ENCODE results near the gene TOX3. TPM values are rescaled to one million over a fixed set of nuclear protein-coding genes. Genes with fewer than 3 reads are reported as not detected.

The TOX3 gene
- polyA plus RNA-seq, 1 donor from 2014 or later, result 2.3 TPM

DNA sequence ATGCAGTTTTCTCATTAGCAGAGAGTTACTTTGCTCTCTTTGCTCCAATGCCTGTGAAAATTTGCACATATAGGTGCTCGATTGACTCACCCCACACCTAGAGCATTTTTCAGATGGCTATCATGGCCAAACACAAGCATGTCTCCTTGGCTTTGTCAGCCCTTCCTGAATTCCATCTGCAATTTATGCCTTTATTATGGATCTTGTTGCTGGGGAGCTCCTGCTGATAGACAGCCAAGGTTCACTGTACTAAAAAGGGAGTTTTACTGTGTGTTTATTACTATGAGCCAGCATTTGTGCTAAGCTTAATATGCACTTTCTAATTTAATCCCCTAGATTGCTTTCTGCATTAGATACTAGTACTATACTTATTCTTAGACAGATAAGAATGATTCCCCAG is 93.3 kb downstream of the TOX3 start:
- Histone ChIP-seq H3K27me3 (ENCODE audit: insufficient read depth, low read depth, low read length) (no peaks in the 10 kb centered on the region), H3K9ac (ENCODE audit: low read length) (no peak overlapping the region), H3F3A (ENCODE audit: insufficient read depth, low read length, poor library complexity, severe bottlenecking) (no peaks in the 10 kb centered on the region), H3K9me2 (ENCODE audit: insufficient read depth, low read length) (no peaks in the 10 kb centered on the region), H2AFZ (ENCODE audit: low read depth, low read length) (no peak overlapping the region), H3K4me3 (ENCODE audit: low read length) (no peak overlapping the region), H3K36me3 (ENCODE audit: insufficient read depth, low read length) (no peaks in the 10 kb centered on the region), H3K9me3 (ENCODE audit: low read length) (no peaks in the 10 kb centered on the region), H4K20me1 (ENCODE audit: insufficient read depth) (no peaks in the 10 kb centered on the region), H3K4me2 (ENCODE audit: low read length) (no peak overlapping the region), H3K27ac (ENCODE audit: low read length) (no peak overlapping the region), H3K79me2 (replicated peaks; ENCODE audit: insufficient read depth, low read length) (no peaks in the 10 kb centered on the region)
- no peak for TF ChIP-seq EZH2 (IDR thresholded peaks at IDR 0.05; ENCODE audit: borderline replicate concordance, insufficient read depth, low read length, poor library complexity, severe bottlenecking)
- no peak for TF ChIP-seq SMC3 (conservative IDR thresholded peaks at IDR 0.05; ENCODE audit: poor library complexity)
- no peak for TF ChIP-seq TAF1 (IDR thresholded peaks at IDR 0.05; ENCODE audit: low read depth)
- TF ChIP-seq CTCF (IDR thresholded peaks at IDR 0.05; ENCODE audit: poor library complexity, severe bottlenecking), result no peak
- TF ChIP-seq, protein P1, sequence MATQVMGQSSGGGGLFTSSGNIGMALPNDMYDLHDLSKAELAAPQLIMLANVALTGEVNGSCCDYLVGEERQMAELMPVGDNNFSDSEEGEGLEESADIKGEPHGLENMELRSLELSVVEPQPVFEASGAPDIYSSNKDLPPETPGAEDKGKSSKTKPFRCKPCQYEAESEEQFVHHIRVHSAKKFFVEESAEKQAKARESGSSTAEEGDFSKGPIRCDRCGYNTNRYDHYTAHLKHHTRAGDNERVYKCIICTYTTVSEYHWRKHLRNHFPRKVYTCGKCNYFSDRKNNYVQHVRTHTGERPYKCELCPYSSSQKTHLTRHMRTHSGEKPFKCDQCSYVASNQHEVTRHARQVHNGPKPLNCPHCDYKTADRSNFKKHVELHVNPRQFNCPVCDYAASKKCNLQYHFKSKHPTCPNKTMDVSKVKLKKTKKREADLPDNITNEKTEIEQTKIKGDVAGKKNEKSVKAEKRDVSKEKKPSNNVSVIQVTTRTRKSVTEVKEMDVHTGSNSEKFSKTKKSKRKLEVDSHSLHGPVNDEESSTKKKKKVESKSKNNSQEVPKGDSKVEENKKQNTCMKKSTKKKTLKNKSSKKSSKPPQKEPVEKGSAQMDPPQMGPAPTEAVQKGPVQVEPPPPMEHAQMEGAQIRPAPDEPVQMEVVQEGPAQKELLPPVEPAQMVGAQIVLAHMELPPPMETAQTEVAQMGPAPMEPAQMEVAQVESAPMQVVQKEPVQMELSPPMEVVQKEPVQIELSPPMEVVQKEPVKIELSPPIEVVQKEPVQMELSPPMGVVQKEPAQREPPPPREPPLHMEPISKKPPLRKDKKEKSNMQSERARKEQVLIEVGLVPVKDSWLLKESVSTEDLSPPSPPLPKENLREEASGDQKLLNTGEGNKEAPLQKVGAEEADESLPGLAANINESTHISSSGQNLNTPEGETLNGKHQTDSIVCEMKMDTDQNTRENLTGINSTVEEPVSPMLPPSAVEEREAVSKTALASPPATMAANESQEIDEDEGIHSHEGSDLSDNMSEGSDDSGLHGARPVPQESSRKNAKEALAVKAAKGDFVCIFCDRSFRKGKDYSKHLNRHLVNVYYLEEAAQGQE (IDR thresholded peaks at IDR 0.05; ENCODE audit: borderline replicate concordance), result no peak
- no peak for TF ChIP-seq POLR2AphosphoS5 (IDR thresholded peaks at IDR 0.05)
- TF ChIP-seq RAD21 (conservative IDR thresholded peaks at IDR 0.05), result no peak
- TF ChIP-seq EP300 (conservative IDR thresholded peaks at IDR 0.05; ENCODE audit: poor library complexity, severe bottlenecking), result no peak
- TF ChIP-seq MXI1 (conservative IDR thresholded peaks at IDR 0.05; ENCODE audit: poor library complexity, severe bottlenecking), result no peak

GRCh38 chr16:52451971-52452421 is 94.9 kb downstream of the TOX3 start:
- Histone ChIP-seq H3K9me2 (ENCODE audit: insufficient read depth, low read length) (no peaks in the 10 kb centered on the region), H3K4me3 (ENCODE audit: low read length) (no peak overlapping the region), H3F3A (ENCODE audit: insufficient read depth, low read length, poor library complexity, severe bottlenecking) (no peaks in the 10 kb centered on the region), H3K9ac (ENCODE audit: low read length) (no peak overlapping the region), H3K9me3 (ENCODE audit: low read length) (no peaks in the 10 kb centered on the region), H2AFZ (ENCODE audit: low read depth, low read length) (no peak overlapping the region), H3K4me2 (ENCODE audit: low read length) (no peak overlapping the region), H3K27me3 (ENCODE audit: insufficient read depth, low read depth, low read length) (no peaks in the 10 kb centered on the region), H3K36me3 (ENCODE audit: insufficient read depth, low read length) (no peaks in the 10 kb centered on the region), H3K79me2 (replicated peaks; ENCODE audit: insufficient read depth, low read length) (no peaks in the 10 kb centered on the region), H4K20me1 (ENCODE audit: insufficient read depth) (no peaks in the 10 kb centered on the region), H3K27ac (ENCODE audit: low read length) (no peak overlapping the region)
- TF ChIP-seq SMC3 (conservative IDR thresholded peaks at IDR 0.05; ENCODE audit: poor library complexity) (no peak), EZH2 (IDR thresholded peaks at IDR 0.05; ENCODE audit: borderline replicate concordance, insufficient read depth, low read length, poor library complexity, severe bottlenecking) (no peak), MXI1 (conservative IDR thresholded peaks at IDR 0.05; ENCODE audit: poor library complexity, severe bottlenecking) (no peak), EP300 (conservative IDR thresholded peaks at IDR 0.05; ENCODE audit: poor library complexity, severe bottlenecking) (no peak), RAD21 (conservative IDR thresholded peaks at IDR 0.05) (no peak), TAF1 (IDR thresholded peaks at IDR 0.05; ENCODE audit: low read depth) (no peak), CTCF (IDR thresholded peaks at IDR 0.05; ENCODE audit: poor library complexity, severe bottlenecking) (no peak), POLR2AphosphoS5 (IDR thresholded peaks at IDR 0.05) (no peak)
- TF ChIP-seq, protein P1 (IDR thresholded peaks at IDR 0.05; ENCODE audit: borderline replicate concordance), result no peak
